SKM-1 treated with dmso at 0.1 percent for 144 hours (cell line): Measurements from ENCODE around the gene FOXD1.
"Not testable (repeated sequence)": the region's sequence is repeated elsewhere in the genome, so short reads cannot be mapped to it uniquely, and the experiment has no call there.

Experiments used
- DNase-seq: peaks from one replicate; lab custom pipeline; 2025; ENCODE audit not compliant: unreplicated experiment; lab: John Stamatoyannopoulos, UW

Gene FOXD1

GRCh38 chr5:73464016-73464745 lies 15.6 kb upstream of the FOXD1 start:
- DNase-seq = no peak

GRCh38 chr5:73460133-73460532 lies 11.6 kb upstream of the FOXD1 start:
- DNase-seq = no peak

GRCh38 chr5:73459366-73459765 lies 10.8 kb upstream of the FOXD1 start:
- no peak for DNase-seq

- DNase-seq = not testable (repeated sequence)
These were observed 7.9 kb upstream of the FOXD1 start for GRCh38 chr5:73456462-73456861.

- no peak for DNase-seq
These were observed 5.9 kb upstream of the FOXD1 start for GRCh38 chr5:73454379-73455036.

- DNase-seq = no peak
These were observed 3.6 kb upstream of the FOXD1 start for GRCh38 chr5:73452215-73452614.

GRCh38 chr5:73451224-73452130 lies 2.9 kb upstream of the FOXD1 start:
- no peak for DNase-seq

GRCh38 chr5:73450672-73451223 lies 2.2 kb upstream of the FOXD1 start:
- DNase-seq = no peak

- DNase-seq = no peak
These were observed 1.6 kb upstream of the FOXD1 start for GRCh38 chr5:73450137-73450536.

- DNase-seq = no peak
These were observed 781 bp downstream of the FOXD1 start for GRCh38 chr5:73447530-73448462.

- DNase-seq = no peak
These were observed 1.7 kb downstream of the FOXD1 start for GRCh38 chr5:73446631-73447529.

GRCh38 chr5:73445665-73446630 lies 2.6 kb downstream of the FOXD1 start:
- no peak for DNase-seq

GRCh38 chr5:73444499-73445438 lies 3.8 kb downstream of the FOXD1 start:
- DNase-seq = no peak

GRCh38 chr5:73443829-73444498 lies 4.6 kb downstream of the FOXD1 start:
- DNase-seq = no peak

- DNase-seq = no peak
These were observed 5.5 kb downstream of the FOXD1 start for GRCh38 chr5:73442996-73443627.

GRCh38 chr5:73442231-73442811 lies 6.3 kb downstream of the FOXD1 start:
- no peak for DNase-seq
